ENCODE results near the gene AEN. TPM values are rescaled to one million over a fixed set of nuclear protein-coding genes. Genes with fewer than 3 reads are reported as not detected.
A peak's percentile ranks its signal among the peaks of the same experiment; 100 is the strongest.

The AEN gene
- total RNA-seq, 2 donors from 2014 or later, result 12.2 to 24.3 TPM

- intact Hi-C loops (cut with DNase I), result no loop called here
- DNase-seq (ENCODE audit: low spot score), result no peak
These were observed 10.4 kb upstream of the AEN start for GRCh38 chr15:88610701-88611231.

GRCh38 chr15:88612186-88612796, 8.8 kb upstream of the AEN start:
- no peak for DNase-seq (ENCODE audit: low spot score)
- intact Hi-C loops (cut with DNase I), result no loop called here

- no peak for DNase-seq (ENCODE audit: low spot score)
- intact Hi-C loops (cut with DNase I), result no loop called here
These were observed 7.8 kb upstream of the AEN start for GRCh38 chr15:88613074-88613944.

GRCh38 chr15:88615303-88616107, 5.6 kb upstream of the AEN start:
- no peak for DNase-seq (ENCODE audit: low spot score)
- intact Hi-C loops (cut with DNase I), result no loop called here

- intact Hi-C loops (cut with DNase I), result no loop called here
- DNase-seq (ENCODE audit: low spot score), result no peak
These were observed 4.9 kb upstream of the AEN start for GRCh38 chr15:88616240-88616639.

GRCh38 chr15:88617031-88617722, 4.0 kb upstream of the AEN start:
- intact Hi-C loops (cut with DNase I), result no loop called here
- no peak for DNase-seq (ENCODE audit: low spot score)

- intact Hi-C loops (cut with DNase I), result no loop called here
- no peak for DNase-seq (ENCODE audit: low spot score)
These were observed 3.4 kb upstream of the AEN start for GRCh38 chr15:88617790-88618189.

- intact Hi-C loops (cut with DNase I), result no loop called here
- DNase-seq (ENCODE audit: low spot score), result no peak
These were observed 2.5 kb upstream of the AEN start for GRCh38 chr15:88618686-88619085.

GRCh38 chr15:88619796-88620195, 1.3 kb upstream of the AEN start:
- DNase-seq (ENCODE audit: low spot score), result no peak
- intact Hi-C loops (cut with DNase I), result no loop called here

- intact Hi-C loops (cut with DNase I), result no loop called here
- DNase-seq (ENCODE audit: low spot score), result peak; percentile 76
These were observed 857 bp downstream of the AEN start for GRCh38 chr15:88621789-88622604.

GRCh38 chr15:88622605-88622975, 1.4 kb downstream of the AEN start:
- peak; percentile 68 for DNase-seq (ENCODE audit: low spot score)

GRCh38 chr15:88623061-88623460, 1.9 kb downstream of the AEN start:
- DNase-seq (ENCODE audit: low spot score), result peak; percentile 49

More at GRCh38 chr15:88622605-88622975, 1.4 kb downstream of the AEN start:
- intact Hi-C loops (cut with DNase I), result no loop called here

GRCh38 chr15:88623632-88624031, 2.5 kb downstream of the AEN start:
- intact Hi-C loops (cut with DNase I), result no loop called here
- peak; percentile 47 for DNase-seq (ENCODE audit: low spot score)

More at GRCh38 chr15:88623061-88623460, 1.9 kb downstream of the AEN start:
- intact Hi-C loops (cut with DNase I), result no loop called here

GRCh38 chr15:88624156-88624970, 3.2 kb downstream of the AEN start:
- DNase-seq (ENCODE audit: low spot score), result peak; percentile 78
- intact Hi-C loops (cut with DNase I), result no loop called here

GRCh38 chr15:88624971-88625490, 3.9 kb downstream of the AEN start:
- intact Hi-C loops (cut with DNase I), result no loop called here
- peak; percentile 20 for DNase-seq (ENCODE audit: low spot score)

GRCh38 chr15:88625943-88626741, 5.0 kb downstream of the AEN start:
- intact Hi-C loops (cut with DNase I), result no loop called here
- DNase-seq (ENCODE audit: low spot score), result peak; percentile 68

GRCh38 chr15:88627463-88627862, 6.3 kb downstream of the AEN start:
- intact Hi-C loops (cut with DNase I), result no loop called here

More at GRCh38 chr15:88627463-88627862, 6.3 kb downstream of the AEN start:
- no peak for DNase-seq (ENCODE audit: low spot score)

All from posterior vena cava (tissue), 2 donors.